Ovary (tissue), 3 donors: ENCODE results near the gene PRDM8.

Source experiments
- CTCF ChIP-seq, 3 donors: fragments of 450-650 bp in 2 of 3; fragments of 200-600 bp in 1 of 3; IDR thresholded peaks; one replicate each; pipeline versions ENCODE4 v1.5.1 to v1.8.0; 2016 to 2022; ENCODE audit warnings: antibody characterized with exemption in 3 of 3, mild to moderate bottlenecking in 1 of 3
- EP300 ChIP-seq: sonication (generic); formaldehyde crosslinking; IDR thresholded peaks from one replicate; pipeline ENCODE4 v1.6.1; 2017; ENCODE audit warnings: antibody characterized with exemption
- POLR2A ChIP-seq: fragments of 450-650 bp; IDR thresholded peaks from one replicate; pipeline ENCODE4 v1.6.1; 2017; ENCODE audit warnings: antibody characterized with exemption, mild to moderate bottlenecking, moderate library complexity
- donor health status: DM: no; HTN: no; CAD: no.

GRCh38 chr4:80228460-80228859, 31.2 kb downstream of the PRDM8 start:
- no peak for TF ChIP-seq CTCF (IDR thresholded peaks at IDR 0.05)
- TF ChIP-seq POLR2A = no peak
- no peak for TF ChIP-seq EP300
